Loucy (cell line): ENCODE measurements around the gene ARHGAP31.

Experiments used
- EZH2phosphoT487 ChIP-seq: fragments of 200-600 bp; IDR thresholded peaks from 2 replicates; pipeline ENCODE4 v1.6.1; 2018; ENCODE audit warnings: antibody characterized with exemption, mild to moderate bottlenecking, moderate library complexity, borderline replicate concordance
- TF ChIP-seq, protein P1 (sequence below): fragments of 200-600 bp; sonication (generic); conservative IDR thresholded peaks from 2 replicates; pipeline ENCODE4 v1.5.1; 2014; ENCODE audit warnings: mild to moderate bottlenecking, antibody characterized with exemption, low read length

DNA sequence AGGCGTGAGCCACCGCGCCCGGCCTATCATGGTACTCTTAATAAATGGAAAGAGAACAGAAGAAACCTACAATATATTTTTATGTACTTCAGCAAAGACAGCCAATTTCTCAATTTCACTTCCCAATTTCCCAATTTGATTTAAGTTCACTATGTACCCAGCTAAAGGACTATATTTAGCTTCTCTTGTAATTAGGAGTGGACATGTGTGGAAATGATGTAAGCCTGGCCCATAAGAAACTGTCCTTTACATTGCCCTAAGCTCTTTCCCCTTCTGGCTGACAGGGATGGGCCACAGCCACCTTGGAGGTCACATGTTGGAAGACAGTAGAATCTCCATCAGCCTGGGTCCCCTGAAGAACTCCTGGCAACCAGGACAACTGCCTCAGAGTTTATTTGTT lies 163.1 kb downstream of the ARHGAP31 start:
- TF ChIP-seq, protein P1, sequence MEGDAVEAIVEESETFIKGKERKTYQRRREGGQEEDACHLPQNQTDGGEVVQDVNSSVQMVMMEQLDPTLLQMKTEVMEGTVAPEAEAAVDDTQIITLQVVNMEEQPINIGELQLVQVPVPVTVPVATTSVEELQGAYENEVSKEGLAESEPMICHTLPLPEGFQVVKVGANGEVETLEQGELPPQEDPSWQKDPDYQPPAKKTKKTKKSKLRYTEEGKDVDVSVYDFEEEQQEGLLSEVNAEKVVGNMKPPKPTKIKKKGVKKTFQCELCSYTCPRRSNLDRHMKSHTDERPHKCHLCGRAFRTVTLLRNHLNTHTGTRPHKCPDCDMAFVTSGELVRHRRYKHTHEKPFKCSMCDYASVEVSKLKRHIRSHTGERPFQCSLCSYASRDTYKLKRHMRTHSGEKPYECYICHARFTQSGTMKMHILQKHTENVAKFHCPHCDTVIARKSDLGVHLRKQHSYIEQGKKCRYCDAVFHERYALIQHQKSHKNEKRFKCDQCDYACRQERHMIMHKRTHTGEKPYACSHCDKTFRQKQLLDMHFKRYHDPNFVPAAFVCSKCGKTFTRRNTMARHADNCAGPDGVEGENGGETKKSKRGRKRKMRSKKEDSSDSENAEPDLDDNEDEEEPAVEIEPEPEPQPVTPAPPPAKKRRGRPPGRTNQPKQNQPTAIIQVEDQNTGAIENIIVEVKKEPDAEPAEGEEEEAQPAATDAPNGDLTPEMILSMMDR: no peak
- TF ChIP-seq EZH2phosphoT487: no peak
